Measurements from ENCODE around the gene WEE1. TPM values are rescaled to one million over a fixed set of nuclear protein-coding genes. Genes with fewer than 3 reads are reported as not detected.
A peak's percentile ranks its signal among the peaks of the same experiment; 100 is the strongest.

WEE1 gene
- polyA plus RNA-seq, 2 of the 4 experiments (the other 2 are of a cell fraction), result 18.6 to 41.3 TPM

DNA sequence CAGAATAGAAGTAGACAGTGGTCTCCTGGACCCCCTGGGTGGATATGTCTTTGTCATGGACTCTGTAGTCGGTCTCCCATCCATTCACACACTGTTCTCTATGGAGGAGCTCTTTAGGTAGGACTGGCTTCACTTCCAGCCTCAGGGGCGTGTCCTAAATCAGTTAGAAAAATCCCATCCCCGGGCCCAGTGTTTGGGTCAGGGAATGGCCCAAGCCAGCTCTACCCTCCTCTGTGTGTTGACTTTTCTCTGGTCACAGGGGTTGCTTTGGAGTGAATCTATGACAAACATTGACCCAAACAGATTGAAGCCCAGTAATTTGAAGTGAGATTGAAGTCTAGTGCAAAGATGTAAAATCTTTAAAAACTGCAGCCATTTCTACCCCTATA, 34.0 kb downstream of the WEE1 start:
- peak in 1 of 2 experiments; percentile 64; a peak in 5 of 6 replicates for ATAC-seq

DNA sequence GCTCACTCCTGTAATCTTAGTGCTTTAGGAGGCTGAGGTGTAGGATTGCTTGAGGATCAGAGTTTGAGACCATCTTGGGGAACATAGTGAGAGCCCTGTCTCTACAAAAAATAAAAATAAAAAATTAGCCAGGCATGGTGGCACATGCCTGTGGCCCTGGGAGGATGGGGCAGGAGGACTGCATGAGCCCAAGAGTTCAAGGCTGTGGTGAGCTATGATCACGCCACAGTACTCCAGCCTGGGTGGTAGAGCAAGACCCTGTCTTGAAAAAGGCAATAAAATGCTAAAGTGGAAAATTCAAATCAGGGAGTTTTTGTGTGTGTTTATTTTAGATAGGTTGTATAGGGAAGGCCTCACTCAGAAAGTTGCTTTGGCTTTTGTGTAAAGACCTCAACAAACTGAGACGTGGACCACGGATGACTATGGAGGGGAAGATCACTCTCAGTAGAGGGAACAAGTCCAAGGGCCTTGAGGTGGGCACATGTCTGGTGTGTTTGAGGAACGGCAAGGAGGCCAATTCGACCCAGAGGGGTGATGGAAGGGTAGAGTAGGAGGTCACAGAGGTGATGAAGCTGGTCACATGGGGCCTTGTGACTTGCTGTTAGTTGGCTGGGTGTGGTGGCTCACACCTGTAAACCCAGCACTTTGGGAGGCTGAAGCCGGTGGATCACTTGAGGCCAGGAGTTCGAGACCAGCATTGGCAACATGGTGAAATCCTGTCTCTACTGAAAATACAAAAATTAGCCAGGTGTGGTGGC, 35.7 kb downstream of the WEE1 start:
- TF ChIP-seq NR3C1 (IDR thresholded peaks at IDR 0.05) (no peak), EHMT2 (IDR thresholded peaks at IDR 0.05; ENCODE audit: low read depth) (no peak), HOXB5 (CRISPR knock-in tag; IDR thresholded peaks at IDR 0.05) (no peak), HEYL (CRISPR knock-in tag; IDR thresholded peaks at IDR 0.05) (no peak), CBX2 (IDR thresholded peaks at IDR 0.05; ENCODE audit: borderline replicate concordance, low read depth) (no peak), SREBF2 (IDR thresholded peaks at IDR 0.05) (no peak), HDAC2 (IDR thresholded peaks at IDR 0.05) (no peak), RARB (CRISPR knock-in tag; IDR thresholded peaks at IDR 0.05) (no peak), KDM1A (IDR thresholded peaks at IDR 0.05; ENCODE audit: low read depth) (no peak), HOXA7 (CRISPR knock-in tag; IDR thresholded peaks at IDR 0.05) (no peak), ESRRA (IDR thresholded peaks at IDR 0.05; ENCODE audit: borderline replicate concordance, low read length) (no peak), JUNB (IDR thresholded peaks at IDR 0.05) (no peak), MYC (IDR thresholded peaks at IDR 0.05; ENCODE audit: borderline replicate concordance, low read length) (no peak)
- TF ChIP-seq, protein P1, sequence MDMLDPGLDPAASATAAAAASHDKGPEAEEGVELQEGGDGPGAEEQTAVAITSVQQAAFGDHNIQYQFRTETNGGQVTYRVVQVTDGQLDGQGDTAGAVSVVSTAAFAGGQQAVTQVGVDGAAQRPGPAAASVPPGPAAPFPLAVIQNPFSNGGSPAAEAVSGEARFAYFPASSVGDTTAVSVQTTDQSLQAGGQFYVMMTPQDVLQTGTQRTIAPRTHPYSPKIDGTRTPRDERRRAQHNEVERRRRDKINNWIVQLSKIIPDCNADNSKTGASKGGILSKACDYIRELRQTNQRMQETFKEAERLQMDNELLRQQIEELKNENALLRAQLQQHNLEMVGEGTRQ (IDR thresholded peaks at IDR 0.05), result no peak
- TF ChIP-seq, protein P2, sequence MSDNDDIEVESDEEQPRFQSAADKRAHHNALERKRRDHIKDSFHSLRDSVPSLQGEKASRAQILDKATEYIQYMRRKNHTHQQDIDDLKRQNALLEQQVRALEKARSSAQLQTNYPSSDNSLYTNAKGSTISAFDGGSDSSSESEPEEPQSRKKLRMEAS (IDR thresholded peaks at IDR 0.05), result no peak
- ChIA-PET POLR2A (no interaction called here), CTCF (interaction anchor here (0.6 to 5.9 kb wide), 4 partner anchors 138 to 665 kb away, joined by 3 to 100 read pairs (median 4); no protein-coding TSS in a partner anchor)
- Histone ChIP-seq H3K4me3 (no peak overlapping the region), H3K27ac (peak overlapping the region in 1 of 2 experiments; percentile 71; a peak in 4 of 6 replicates), H3K4me1 (peaks cover 35% of the 10 kb centered on the region), H3K4me2 (no peak overlapping the region), H3K9me3 (no peaks in the 10 kb centered on the region)
- DNase-seq (ENCODE audit: low read depth in 1 of 2, low spot score in 1 of 2), result no peak
- no peak for ATAC-seq
- no peak for FAIRE-seq
- 88% methylated on average over 7 of the region's 7 CpGs for WGBS (ENCODE audit: missing lambda C conversion rate)

More for the DNA sequence above, 34.0 kb downstream of the WEE1 start:
- peak overlapping the region; percentile 40 for H3K4me2 ChIP-seq
- no peak for DNase-seq (ENCODE audit: low read depth in 1 of 2, low spot score in 1 of 2)
- peak overlapping the region in 1 of 2 experiments; percentile 75; a peak in 4 of 6 replicates for H3K27ac ChIP-seq
- WGBS (ENCODE audit: missing lambda C conversion rate), result 62% methylated on average over 3 of the region's 3 CpGs
- TF ChIP-seq, protein P3, sequence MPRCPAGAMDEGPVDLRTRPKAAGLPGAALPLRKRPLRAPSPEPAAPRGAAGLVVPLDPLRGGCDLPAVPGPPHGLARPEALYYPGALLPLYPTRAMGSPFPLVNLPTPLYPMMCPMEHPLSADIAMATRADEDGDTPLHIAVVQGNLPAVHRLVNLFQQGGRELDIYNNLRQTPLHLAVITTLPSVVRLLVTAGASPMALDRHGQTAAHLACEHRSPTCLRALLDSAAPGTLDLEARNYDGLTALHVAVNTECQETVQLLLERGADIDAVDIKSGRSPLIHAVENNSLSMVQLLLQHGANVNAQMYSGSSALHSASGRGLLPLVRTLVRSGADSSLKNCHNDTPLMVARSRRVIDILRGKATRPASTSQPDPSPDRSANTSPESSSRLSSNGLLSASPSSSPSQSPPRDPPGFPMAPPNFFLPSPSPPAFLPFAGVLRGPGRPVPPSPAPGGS (IDR thresholded peaks at IDR 0.05), result no peak
- TF ChIP-seq ZFP36 (IDR thresholded peaks at IDR 0.05; ENCODE audit: borderline replicate concordance, partially characterized antibody) (no peak), ZSCAN20 (CRISPR knock-in tag; IDR thresholded peaks at IDR 0.05) (no peak), RFX5 (IDR thresholded peaks at IDR 0.05) (no peak), JUN (IDR thresholded peaks at IDR 0.05) (no peak), FOSB (CRISPR knock-in tag; IDR thresholded peaks at IDR 0.05) (no peak), RARB (CRISPR knock-in tag; IDR thresholded peaks at IDR 0.05) (no peak)
- TF ChIP-seq, protein P2 (IDR thresholded peaks at IDR 0.05), result no peak
- CTCF ChIA-PET, result interaction anchor here (0.7 to 2.3 kb wide), 10 partner anchors 10 to 760 kb away, joined by 3 to 12 read pairs (median 4); partner anchors contain the start of gene WEE1
- POLR2A ChIA-PET, result interaction anchor here (1.0 kb wide), 1 partner anchor 141 kb away, joined by 3 read pairs; no protein-coding TSS in a partner anchor
- no peaks in the 10 kb centered on the region for H3K9me3 ChIP-seq
- H3K4me1 ChIP-seq, result peaks cover 26% of the 10 kb centered on the region
- no peak for FAIRE-seq
- no peak overlapping the region for H3K4me3 ChIP-seq

DNA sequence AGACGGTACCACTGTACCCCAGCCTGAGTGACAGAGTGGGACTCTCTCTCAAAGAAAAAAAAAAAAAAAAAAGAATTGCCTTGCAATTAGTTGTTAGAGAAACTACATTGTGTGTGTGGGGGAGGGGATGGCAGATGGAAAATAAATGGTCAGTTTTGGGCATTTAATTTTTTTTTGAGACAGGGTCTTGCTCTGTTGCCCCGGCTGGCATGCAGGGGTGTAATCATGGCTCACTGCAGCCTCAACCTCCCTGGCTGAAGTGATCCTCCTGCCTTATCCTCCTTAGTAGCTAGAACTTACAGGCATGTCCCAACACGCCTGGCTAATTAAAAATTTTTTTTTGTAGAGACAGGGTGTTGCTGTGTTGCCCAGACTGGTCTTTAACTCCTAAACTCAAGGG, 36.4 kb downstream of the WEE1 start:
- ATAC-seq, result no peak
- H3K9me3 ChIP-seq, result no peaks in the 10 kb centered on the region
- FAIRE-seq, result no peak
- H3K27ac ChIP-seq, result peak overlapping the region; percentile 44 to 71; a peak in 5 of 6 replicates
- H3K4me3 ChIP-seq, result no peak overlapping the region
- no peak overlapping the region for H3K4me2 ChIP-seq
- H3K4me1 ChIP-seq, result peaks cover 40% of the 10 kb centered on the region
- POLR2A ChIA-PET, result no interaction called here
- DNase-seq (ENCODE audit: low read depth in 1 of 2, low spot score in 1 of 2), result no peak
- CTCF ChIA-PET, result interaction anchor here (0.6 to 5.9 kb wide), 3 partner anchors 138 to 664 kb away, joined by 3 to 100 read pairs (median 3); no protein-coding TSS in a partner anchor
- TF ChIP-seq HOXB13 (CRISPR knock-in tag; IDR thresholded peaks at IDR 0.05; ENCODE audit: low read depth) (no peak), SMC3 (IDR thresholded peaks at IDR 0.05) (no peak), FOSB (CRISPR knock-in tag; IDR thresholded peaks at IDR 0.05) (no peak), MAZ (IDR thresholded peaks at IDR 0.05; ENCODE audit: borderline replicate concordance, low read depth, low read length) (no peak), TFCP2L1 (CRISPR knock-in tag; IDR thresholded peaks at IDR 0.05) (no peak), SREBF2 (IDR thresholded peaks at IDR 0.05) (no peak), RARB (CRISPR knock-in tag; IDR thresholded peaks at IDR 0.05) (no peak)
- 90% methylated on average over 3 of the region's 3 CpGs for WGBS (ENCODE audit: missing lambda C conversion rate)
